Measurements from ENCODE around the gene NUDT15. TPM values are rescaled to one million over a fixed set of nuclear protein-coding genes. Genes with fewer than 3 reads are reported as not detected.

Gene NUDT15
- polyA plus RNA-seq, 1 donor (not counting 4 experiments of a cell fraction or from before 2014, with no cell fraction given): 41.1 TPM

GRCh38 chr13:47990920-47991466 lies 46.5 kb upstream of the NUDT15 start:
- Histone ChIP-seq H3K79me2 (ENCODE audit: control insufficient read depth, insufficient read depth, low read length) (peaks cover 35% of the 10 kb centered on the region), H3K27me3 (ENCODE audit: control insufficient read depth, extremely low read depth, insufficient read depth, low read length) (no peaks in the 10 kb centered on the region), H3K9me3 (ENCODE audit: control insufficient read depth, low read depth, low read length) (no peaks in the 10 kb centered on the region), H3K27ac (ENCODE audit: control insufficient read depth, insufficient read depth, low read length) (no peak overlapping the region), H3K9me1 (ENCODE audit: control insufficient read depth, extremely low read depth, insufficient read depth, low read length) (no peaks in the 10 kb centered on the region), H3K4me3 (ENCODE audit: control insufficient read depth in 2 of 3, extremely low read depth in 1 of 3, insufficient read depth in 2 of 3, low read depth in 1 of 3, low read length in 3 of 3) (no peak overlapping the region), H2AFZ (ENCODE audit: control insufficient read depth, low read length) (no peak overlapping the region), H3K4me1 (ENCODE audit: control insufficient read depth, extremely low read depth, insufficient read depth, low read length) (no peaks in the 10 kb centered on the region), H3K4me2 (ENCODE audit: control insufficient read depth, extremely low read depth, insufficient read depth, low read depth, low read length) (no peak overlapping the region), H4K20me1 (ENCODE audit: control insufficient read depth, extremely low read depth, insufficient read depth, low read length) (no peaks in the 10 kb centered on the region), H3K36me3 (ENCODE audit: control insufficient read depth in 2 of 2, extremely low read depth in 1 of 2, insufficient read depth in 2 of 2, low read length in 2 of 2) (peaks cover 7 to 12% of the 10 kb centered on the region in 2 experiments), H3K9ac (ENCODE audit: control insufficient read depth, extremely low read depth, insufficient read depth, low read length) (no peak overlapping the region)
- no peak for DNase-seq (ENCODE audit: low read depth, low spot score)
- no peak for TF ChIP-seq EZH2 (IDR thresholded peaks at IDR 0.05; ENCODE audit: low read length)
- no peak for TF ChIP-seq CTCF (optimal IDR thresholded peaks at IDR 0.05 in 1 of 3, IDR thresholded peaks at IDR 0.05 in 1 of 3, conservative IDR thresholded peaks at IDR 0.05 in 1 of 3; ENCODE audit: extremely low read depth in 1 of 3, insufficient read depth in 2 of 3, low read length in 3 of 3)
- FAIRE-seq: no peak
- dilution Hi-C loops (cut with MboI; ENCODE audit: extremely low pct_ligation_motif_present, low sequenced_read_pairs): no loop called here

- Histone ChIP-seq H2AFZ (ENCODE audit: control insufficient read depth, low read length) (no peak overlapping the region), H3K9me3 (ENCODE audit: control insufficient read depth, low read depth, low read length) (no peaks in the 10 kb centered on the region), H3K9me1 (ENCODE audit: control insufficient read depth, extremely low read depth, insufficient read depth, low read length) (no peaks in the 10 kb centered on the region), H3K4me3 (ENCODE audit: control insufficient read depth in 2 of 3, extremely low read depth in 1 of 3, insufficient read depth in 2 of 3, low read depth in 1 of 3, low read length in 3 of 3) (no peak overlapping the region), H3K4me1 (ENCODE audit: control insufficient read depth, extremely low read depth, insufficient read depth, low read length) (no peaks in the 10 kb centered on the region), H4K20me1 (ENCODE audit: control insufficient read depth, extremely low read depth, insufficient read depth, low read length) (no peaks in the 10 kb centered on the region), H3K4me2 (ENCODE audit: control insufficient read depth, extremely low read depth, insufficient read depth, low read depth, low read length) (no peak overlapping the region), H3K79me2 (ENCODE audit: control insufficient read depth, insufficient read depth, low read length) (peaks cover 39% of the 10 kb centered on the region), H3K27ac (ENCODE audit: control insufficient read depth, insufficient read depth, low read length) (no peak overlapping the region), H3K36me3 (ENCODE audit: control insufficient read depth in 2 of 2, extremely low read depth in 1 of 2, insufficient read depth in 2 of 2, low read length in 2 of 2) (peaks cover 8 to 12% of the 10 kb centered on the region in 2 experiments), H3K9ac (ENCODE audit: control insufficient read depth, extremely low read depth, insufficient read depth, low read length) (no peak overlapping the region), H3K27me3 (ENCODE audit: control insufficient read depth, extremely low read depth, insufficient read depth, low read length) (no peaks in the 10 kb centered on the region)
- no peak for DNase-seq (ENCODE audit: low read depth, low spot score)
- dilution Hi-C loops (cut with MboI; ENCODE audit: extremely low pct_ligation_motif_present, low sequenced_read_pairs): no loop called here
- TF ChIP-seq EZH2 (IDR thresholded peaks at IDR 0.05; ENCODE audit: low read length): no peak
- FAIRE-seq: no peak
Measured at GRCh38 chr13:47991859-47992258, 45.7 kb upstream of the NUDT15 start.

GRCh38 chr13:47997384-47997783 lies 40.1 kb upstream of the NUDT15 start:
- no peak overlapping the region for H3K4me3 ChIP-seq (ENCODE audit: control insufficient read depth in 2 of 3, extremely low read depth in 1 of 3, insufficient read depth in 2 of 3, low read depth in 1 of 3, low read length in 3 of 3)
- peaks cover 15% of the 10 kb centered on the region for H3K4me1 ChIP-seq (ENCODE audit: control insufficient read depth, extremely low read depth, insufficient read depth, low read length)
- H3K27ac ChIP-seq (ENCODE audit: control insufficient read depth, insufficient read depth, low read length): no peak overlapping the region
- H3K9ac ChIP-seq (ENCODE audit: control insufficient read depth, extremely low read depth, insufficient read depth, low read length): no peak overlapping the region
- FAIRE-seq (no peak), DNase-seq (ENCODE audit: low read depth, low spot score) (no peak)
- TF ChIP-seq EZH2 (IDR thresholded peaks at IDR 0.05; ENCODE audit: low read length) (no peak), CTCF (optimal IDR thresholded peaks at IDR 0.05 in 1 of 3, IDR thresholded peaks at IDR 0.05 in 1 of 3, conservative IDR thresholded peaks at IDR 0.05 in 1 of 3; ENCODE audit: extremely low read depth in 1 of 3, insufficient read depth in 2 of 3, low read length in 3 of 3) (no peak)
- no peak overlapping the region for H3K4me2 ChIP-seq (ENCODE audit: control insufficient read depth, extremely low read depth, insufficient read depth, low read depth, low read length)
- dilution Hi-C loops (cut with MboI; ENCODE audit: extremely low pct_ligation_motif_present, low sequenced_read_pairs): no loop called here
- no peaks in the 10 kb centered on the region for H4K20me1 ChIP-seq (ENCODE audit: control insufficient read depth, extremely low read depth, insufficient read depth, low read length)
- H2AFZ ChIP-seq (ENCODE audit: control insufficient read depth, low read length): no peak overlapping the region
- peaks cover 57% of the 10 kb centered on the region for H3K79me2 ChIP-seq (ENCODE audit: control insufficient read depth, insufficient read depth, low read length)
- H3K9me1 ChIP-seq (ENCODE audit: control insufficient read depth, extremely low read depth, insufficient read depth, low read length): no peaks in the 10 kb centered on the region
- no peaks in the 10 kb centered on the region for H3K27me3 ChIP-seq (ENCODE audit: control insufficient read depth, extremely low read depth, insufficient read depth, low read length)
- no peaks in the 10 kb centered on the region for H3K9me3 ChIP-seq (ENCODE audit: control insufficient read depth, low read depth, low read length)
- H3K36me3 ChIP-seq (ENCODE audit: control insufficient read depth in 2 of 2, extremely low read depth in 1 of 2, insufficient read depth in 2 of 2, low read length in 2 of 2): peaks cover 1 to 5% of the 10 kb centered on the region in 2 experiments

Data from keratinocyte (primary cell).